GM15510 (cell line): ENCODE results near the gene CALML5.

Source experiments
- POLR2A ChIP-seq: IDR thresholded peaks from 3 replicates; pipeline ENCODE4 v1.6.1; 2011; ENCODE audit warnings: borderline replicate concordance; ENCODE audit not compliant: insufficient read length; ENCODE audit errors: extremely low read depth

CALML5 gene

GRCh38 chr10:5499493-5500140 lies at the start of gene CALML5:
Gene CALML5 (minus strand): TSS chr10:5499570. CDS start chr10:5499438, 132 bp downstream.
- no peak for TF ChIP-seq POLR2A

GRCh38 chr10:5547931-5548660 lies 48.7 kb upstream of the CALML5 start:
- no peak for TF ChIP-seq POLR2A

- no peak for TF ChIP-seq POLR2A
Observed at GRCh38 chr10:5547681-5547930, 48.2 kb upstream of the CALML5 start.

GRCh38 chr10:5546891-5547680 lies 47.7 kb upstream of the CALML5 start:
- no peak for TF ChIP-seq POLR2A

- TF ChIP-seq POLR2A = no peak
Observed at GRCh38 chr10:5545778-5546710, 46.7 kb upstream of the CALML5 start.

GRCh38 chr10:5545426-5545777 lies 46.0 kb upstream of the CALML5 start:
- TF ChIP-seq POLR2A = no peak

- TF ChIP-seq POLR2A = no peak
Observed at GRCh38 chr10:5545011-5545410, 45.6 kb upstream of the CALML5 start.

- no peak for TF ChIP-seq POLR2A
Observed at GRCh38 chr10:5544216-5544805, 44.9 kb upstream of the CALML5 start.

- TF ChIP-seq POLR2A = no peak
Observed at GRCh38 chr10:5543623-5544022, 44.3 kb upstream of the CALML5 start.

GRCh38 chr10:5542100-5542499 lies 42.7 kb upstream of the CALML5 start:
- no peak for TF ChIP-seq POLR2A

GRCh38 chr10:5540891-5541290 lies 41.5 kb upstream of the CALML5 start:
- no peak for TF ChIP-seq POLR2A

- no peak for TF ChIP-seq POLR2A
Observed at GRCh38 chr10:5540080-5540479, 40.7 kb upstream of the CALML5 start.

GRCh38 chr10:5538892-5539651 lies 39.7 kb upstream of the CALML5 start:
- TF ChIP-seq POLR2A = no peak

GRCh38 chr10:5538446-5538845 lies 39.1 kb upstream of the CALML5 start:
- no peak for TF ChIP-seq POLR2A
